GM12878 (cell line): ENCODE results near the gene C10orf88. TPM values are rescaled to one million over a fixed set of nuclear protein-coding genes. Genes with fewer than 3 reads are reported as not detected.

Source experiments
- ATAC-seq: fragments of 200-7000 bp; cut with Tn5 transposase; 3 replicates; pipeline ENCODE4 v1.9.1; 2020; ENCODE audit warnings: mild to moderate bottlenecking, moderate library complexity
- Bru-seq: library from RNA; stranded (reverse); fragments of 400-500 nt; gene quantifications from one replicate; lab custom pipeline; 2021; lab: Mats Ljungman, UMichigan
- BruChase-seq, 2 experiments: library from RNA; stranded (reverse); fragments of 400-500 nt; gene quantifications; one replicate each; lab custom pipeline; 2021; lab: Mats Ljungman, UMichigan
- BruUV-seq: library from RNA; stranded (reverse); fragments of 400-500 nt; replicated peaks from 2 replicates; lab custom pipeline; 2021; lab: Mats Ljungman, UMichigan
- CTCF ChIA-PET: fragments of 300-600 bp; sonication (Branson Sonifier 250); formaldehyde crosslinking; extraction: SDS; loops from one replicate; lab custom pipeline; 2021; ENCODE audit warnings: inconsistent platforms; lab: Yijun Ruan, JAX
- POLR2A ChIA-PET: fragments of 350-600 bp; formaldehyde crosslinking; extraction: SDS; loops from one replicate; lab custom pipeline; 2021; ENCODE audit warnings: inconsistent platforms; lab: Charles Lee
- RAD21 ChIA-PET: fragments of 300-600 bp; sonication (Branson Sonifier 250); formaldehyde crosslinking; loops from one replicate; lab custom pipeline; 2023; ENCODE audit warnings: antibody characterized with exemption; ENCODE audit not compliant: unreplicated experiment; lab: Charles Lee
- SMC1A ChIA-PET: fragments of 300-600 bp; sonication (Branson Sonifier 250); formaldehyde crosslinking; loops from one replicate; lab custom pipeline; 2023; ENCODE audit not compliant: unreplicated experiment, uncharacterized antibody; lab: Charles Lee
- DNase-seq: peaks from one replicate; pipeline ENCODE4 v3.0.0-alpha.2; 2011; ENCODE audit warnings: low read depth, low spot score
- FAIRE-seq: peaks from 3 replicates; lab custom pipeline; 2011; peaks lifted over from hg19 to GRCh38; lab: Jason Lieb, UNC
- H2AFZ ChIP-seq: 2 replicates; pipeline ENCODE4 v1.6.0; 2011; ENCODE audit warnings: low read depth, low read length, control low read depth; ENCODE audit not compliant: control insufficient read depth
- H3K27ac ChIP-seq: 2 replicates; pipeline ENCODE4 v1.5.1; 2011; ENCODE audit warnings: control low read depth; ENCODE audit not compliant: control insufficient read depth, insufficient read depth
- H3K27me3 ChIP-seq, 2 experiments: replicated peaks in 1 of 2; 2 replicates each; pipeline versions ENCODE4 v1.6.0 to v1.6.1; 2011; ENCODE audit warnings: low read length in 1 of 2; ENCODE audit not compliant: control insufficient read depth in 2 of 2, insufficient read depth in 2 of 2
- H3K36me3 ChIP-seq, 2 experiments: 2 replicates each; pipeline ENCODE4 v1.5.1; 2011; ENCODE audit warnings: low read length in 1 of 2; ENCODE audit not compliant: control insufficient read depth in 2 of 2, insufficient read depth in 2 of 2
- H3K4me1 ChIP-seq: 2 replicates; pipeline ENCODE4 v1.6.1; 2011; ENCODE audit warnings: mild to moderate bottlenecking, low read length, moderate library complexity, mixed read lengths; ENCODE audit not compliant: control insufficient read depth, insufficient read depth
- H3K4me2 ChIP-seq: 2 replicates; pipeline ENCODE4 v1.6.0; 2011; ENCODE audit warnings: control low read depth; ENCODE audit not compliant: control insufficient read depth, insufficient read depth
- H3K4me3 ChIP-seq: fragments of 200-600 bp; sonication (generic); 2 replicates; pipeline ENCODE4 v1.5.1; 2016
- H3K79me2 ChIP-seq: 2 replicates; pipeline ENCODE4 v1.6.0; 2011; ENCODE audit warnings: low read length; ENCODE audit not compliant: control insufficient read depth, insufficient read depth
- H3K9ac ChIP-seq: 2 replicates; pipeline ENCODE4 v1.8.0; 2011; ENCODE audit warnings: low read length, control low read depth, mixed read lengths; ENCODE audit not compliant: control insufficient read depth, insufficient read depth
- H3K9me3 ChIP-seq: replicated peaks from 3 replicates; pipeline ENCODE4 v1.5.1; 2011; ENCODE audit warnings: mild to moderate bottlenecking, low read length; ENCODE audit not compliant: control insufficient read depth, insufficient read depth
- H4K20me1 ChIP-seq: 2 replicates; pipeline ENCODE4 v1.6.0; 2011; ENCODE audit not compliant: control insufficient read depth, insufficient read depth
- FOXK2 ChIP-seq: fragments of 450-650 bp; IDR thresholded peaks from 2 replicates; pipeline ENCODE4 v1.6.1; 2017; ENCODE audit warnings: mild to moderate bottlenecking, moderate library complexity
- FOXM1 ChIP-seq: IDR thresholded peaks from 2 replicates; pipeline ENCODE4 v1.6.1; 2012; ENCODE audit warnings: low read depth, mild to moderate bottlenecking, inconsistent platforms, low read length, moderate library complexity
- ZSCAN29 ChIP-seq: fragments of 450-650 bp; IDR thresholded peaks from 2 replicates; pipeline ENCODE4 v1.6.1; 2017; ENCODE audit warnings: mild to moderate bottlenecking, moderate library complexity
- WGBS: methylation state at CpG from one replicate; pipeline ENCODE4 v1.1.6; 2016; ENCODE audit warnings: low lambda C conversion rate; ENCODE audit not compliant: insufficient replicate concordance, insufficient coverage; ENCODE audit errors: missing lambda C conversion rate; 5-methylcytosine and 5-hydroxymethylcytosine counted together
- in situ Hi-C: fragments of 300-500 bp; cut with MboI; formaldehyde crosslinking; loops from 9 replicates; pipeline ENCODE4 v1.14.3; 2018; ENCODE audit warnings: mixed read lengths
- intact Hi-C: fragments of 100-400 bp; cut with micrococcal nuclease; formaldehyde crosslinking; loops from one replicate; pipeline ENCODE4 v1.14.2; 2022; ENCODE audit not compliant: unreplicated experiment
- long read RNA-seq, 2 experiments: library from polyadenylated mRNA; unstranded; transcript quantifications; one replicate each; pipeline ENCODE4 v2.0.0, GENCODE V29; 2019 to 2020
- polyA minus RNA-seq, 3 experiments: library from RNA; depleted of rRNA, polyadenylated mRNA; stranded (reverse); fragments of >200 nt; gene quantifications; 2 replicates each; pipeline ENCODE4 v1.2.3, GENCODE V29; 2011
- polyA plus RNA-seq, 11 experiments: library from polyadenylated mRNA; depleted of rRNA in 4 of 11; unstranded in 6 of 11; stranded (reverse) in 5 of 11; fragments of >200 nt; fragmentation: Nextera tagmentation in 4 of 11; fragmentation: Illumina TruSeq in 1 of 11; extraction: Ambion mirVana in 4 of 11; extraction: Trizol in 1 of 11; gene quantifications; 1 replicate in 1 of 11; 2 replicates in 10 of 11; pipeline versions ENCODE4 v1.2.1 to v1.2.3, GENCODE V29; 2011 to 2016; ENCODE audit warnings: inconsistent platforms in 2 of 11, missing spikeins in 2 of 11, low read depth in 1 of 11
- total RNA-seq, 4 experiments: library from RNA; depleted of rRNA in 3 of 4; stranded (reverse); fragments of >200 nt in 3 of 4; fragmentation: Illumina TruSeq in 1 of 4; extraction: Trizol in 1 of 4; gene quantifications; 2 replicates each; pipeline versions ENCODE4 v1.2.1 to v1.2.3, GENCODE V29; 2013 to 2021
- TF ChIP-seq, protein P1 (sequence below): IDR thresholded peaks from 2 replicates; pipeline ENCODE4 v1.6.1; 2012; ENCODE audit warnings: low read depth, low read length, improper control_type of control experiment
- TF ChIP-seq, protein P2 (sequence below): fragments of 450-650 bp; formaldehyde crosslinking; IDR thresholded peaks from 2 replicates; pipeline ENCODE4 v1.4.0; 2020; ENCODE audit warnings: mild to moderate bottlenecking, moderate library complexity
- TF ChIP-seq, protein P3 (sequence below): fragments of 450-650 bp; IDR thresholded peaks from 2 replicates; pipeline ENCODE4 v1.6.1; 2017; ENCODE audit warnings: antibody characterized with exemption, mild to moderate bottlenecking, moderate library complexity

C10orf88 gene, protein sequence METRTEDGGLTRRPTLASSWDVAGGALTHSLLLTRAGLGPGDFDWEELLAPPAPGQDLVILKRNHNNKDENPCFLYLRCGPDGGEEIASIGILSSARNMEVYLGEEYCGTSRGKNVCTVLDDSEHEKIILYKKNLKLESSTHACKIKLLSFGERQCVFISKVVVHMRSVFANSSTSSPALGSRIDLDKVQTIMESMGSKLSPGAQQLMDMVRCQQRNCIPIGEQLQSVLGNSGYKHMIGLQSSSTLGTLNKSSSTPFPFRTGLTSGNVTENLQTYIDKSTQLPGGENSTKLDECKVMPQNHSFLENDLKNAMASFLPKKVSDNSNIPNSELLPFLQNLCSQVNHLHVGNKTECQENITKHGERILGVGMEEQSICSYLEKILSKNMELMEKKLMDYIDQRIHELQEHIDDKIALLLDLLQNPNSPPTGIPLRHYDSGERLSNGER
- total RNA-seq (2013; cell fraction: nucleolus; rRNA removed): 14.8 and 15.5 TPM in 2 replicates
- total RNA-seq (2014; rRNA removed) (7.9 and 9.9 TPM in 2 replicates), total RNA-seq (2014; rRNA removed; fragmentation: Illumina TruSeq; extraction: Trizol) (9.1 and 10.7 TPM in 2 replicates), total RNA-seq (2021) (6.8 and 10.9 TPM in 2 replicates), polyA plus RNA-seq (2011; rRNA removed) (9.1 and 12.3 TPM in 2 replicates), polyA plus RNA-seq (2014; fragmentation: Illumina TruSeq; extraction: Trizol) (11.3 and 12.5 TPM in 2 replicates), polyA plus RNA-seq (2014; fragmentation: Nextera tagmentation; extraction: Ambion mirVana) (1 to 10 TPM; 4.7 to 4.8 TPM), polyA plus RNA-seq (2014; rRNA removed) (7.5 and 7.7 TPM in 2 replicates), polyA plus RNA-seq (2016; fragmentation: Nextera tagmentation; extraction: Ambion mirVana) (10 to 100 TPM; 10.2 to 12.0 TPM), polyA minus RNA-seq (2011; rRNA and poly(A)+ RNA removed) (5.4 and 14.4 TPM in 2 replicates), Bru-seq, nascent RNA (percentile 81 among the genes with signal in this experiment), BruChase-seq, experiment 1, labeled RNA remaining after a 6-hour chase (percentile 66 among the genes with signal in this experiment), BruChase-seq, experiment 2, labeled RNA remaining after a 2-hour chase (percentile 76 among the genes with signal in this experiment)
- polyA plus RNA-seq (2011; ENCODE audit: low read depth): 2.0 TPM
- 2.6 and 2.9 TPM in 2 replicates for polyA plus RNA-seq (2011; cell fraction: cytosol; rRNA removed)
- 4.3 and 5.7 TPM in 2 replicates for polyA plus RNA-seq (2011; cell fraction: nucleus; rRNA removed)
- 4.1 and 5.9 TPM in 2 replicates for polyA plus RNA-seq (2012)
- polyA minus RNA-seq (2011; cell fraction: cytosol; rRNA and poly(A)+ RNA removed): 2.5 and 2.7 TPM in 2 replicates
- polyA minus RNA-seq (2011; cell fraction: nucleus; rRNA and poly(A)+ RNA removed): 3.1 and 5.5 TPM in 2 replicates
- long read RNA-seq, experiment 1, transcript C10orf88-204 (6 exons, 2,482 nt): major isoform, 9 of 11 reads
- long read RNA-seq, experiment 1, partial matches to known transcripts: 0 of 11 reads
- long read RNA-seq, experiment 1, other reads (novel, unspliced or antisense): 1 of 11 reads
- long read RNA-seq, experiment 2, transcript C10orf88-204 (6 exons, 2,482 nt): major isoform, 42 of 54 reads
- long read RNA-seq, experiment 2, partial matches to known transcripts: 8 of 54 reads
- long read RNA-seq, experiment 2, other reads (novel, unspliced or antisense): 4 of 54 reads

DNA sequence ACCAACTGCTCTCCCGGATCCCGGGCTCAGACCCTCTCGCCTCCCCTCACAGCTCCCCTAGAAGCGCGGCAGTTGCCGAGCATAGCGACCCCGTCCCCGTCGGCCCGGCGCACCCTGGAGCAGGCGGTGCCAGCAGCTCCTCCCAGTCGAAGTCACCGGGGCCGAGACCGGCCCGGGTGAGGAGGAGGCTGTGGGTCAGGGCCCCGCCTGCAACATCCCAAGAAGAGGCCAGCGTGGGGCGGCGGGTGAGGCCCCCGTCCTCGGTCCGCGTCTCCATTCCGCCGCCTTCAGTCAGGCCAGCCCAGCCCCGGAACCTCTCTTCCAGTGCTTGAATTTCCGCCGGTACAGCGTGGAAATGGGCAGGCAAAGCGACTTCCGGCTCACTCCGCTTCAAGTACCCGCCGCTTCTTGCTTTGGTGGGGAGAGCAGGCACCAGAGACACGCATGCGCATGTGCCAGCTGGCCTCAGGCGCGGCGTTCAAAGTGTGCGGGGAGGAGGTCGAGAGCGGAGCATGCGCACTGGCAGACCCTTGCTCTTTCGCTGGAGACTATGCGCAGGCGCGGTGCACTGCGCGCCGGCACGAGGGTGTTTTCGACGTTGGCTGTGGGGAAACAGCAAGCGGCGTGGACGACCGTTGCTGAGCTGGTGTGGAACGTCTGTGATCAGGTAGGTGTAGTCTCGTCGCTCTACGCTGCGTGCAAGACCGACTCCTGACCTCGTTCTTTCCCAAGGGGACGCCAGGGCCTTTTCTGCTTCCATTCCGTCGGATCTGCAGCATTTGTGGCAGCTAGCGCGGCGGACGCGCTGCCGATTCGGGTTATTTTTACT lies at the start of gene C10orf88:
Gene C10orf88, minus strand, starts transcription at position 326 of the 829 bp plus-strand sequence. Its CDS starts 49 bp downstream, at position 277.
- 20% methylated on average over 70 of the region's 77 CpGs for WGBS
- Histone ChIP-seq H3K9ac (peak within 1 kb of the TSS; percentile 75), H2AFZ (peak within 1 kb of the TSS; percentile 98), H3K4me2 (peak within 1 kb of the TSS; percentile 94), H4K20me1 (no peaks in the 10 kb centered on the region), H3K36me3 (no peaks in the 10 kb centered on the region), H3K27ac (peak within 1 kb of the TSS; percentile 65), H3K4me1 (peaks cover 5% of the 10 kb centered on the region), H3K9me3 (peaks cover 4% of the 10 kb centered on the region; the same call in 2 of the 3 replicates), H3K79me2 (peaks cover 4% of the 10 kb centered on the region), H3K27me3 (no peaks in the 10 kb centered on the region), H3K4me3 (peak within 1 kb of the TSS; percentile 80)
- peak; percentile 88 for FAIRE-seq
- ATAC-seq: peak; percentile 100
- in situ Hi-C loops (no loop called here), intact Hi-C loops (loop anchor here (5.0 kb wide), 1 partner anchor 77 kb away; the partner anchor contains the start of gene FAM24B)
- POLR2A ChIA-PET: interaction anchor here (1.0 to 1.7 kb wide), 2 partner anchors 27 to 54 kb away, joined by 3 to 4 read pairs; partner anchors contain the start of genes ACADSB and IKZF5
- BruUV-seq: no TSS peak
- SMC1A ChIA-PET: interaction anchor here (1.5 kb wide), 2 partner anchors 20 to 27 kb away, joined by 3 to 7 read pairs; partner anchors contain the start of gene PSTK
- CTCF ChIA-PET: interaction anchor here (0.6 to 1.2 kb wide), 3 partner anchors 26 to 526 kb away, joined by 3 to 5 read pairs (median 3); partner anchors contain the start of gene PSTK
- RAD21 ChIA-PET: interaction anchor here (1.1 to 1.7 kb wide), 3 partner anchors 18 to 26 kb away, joined by 3 to 7 read pairs (median 4); partner anchors contain the start of gene PSTK
- DNase-seq: peak; percentile 96
- TF ChIP-seq, protein P1, sequence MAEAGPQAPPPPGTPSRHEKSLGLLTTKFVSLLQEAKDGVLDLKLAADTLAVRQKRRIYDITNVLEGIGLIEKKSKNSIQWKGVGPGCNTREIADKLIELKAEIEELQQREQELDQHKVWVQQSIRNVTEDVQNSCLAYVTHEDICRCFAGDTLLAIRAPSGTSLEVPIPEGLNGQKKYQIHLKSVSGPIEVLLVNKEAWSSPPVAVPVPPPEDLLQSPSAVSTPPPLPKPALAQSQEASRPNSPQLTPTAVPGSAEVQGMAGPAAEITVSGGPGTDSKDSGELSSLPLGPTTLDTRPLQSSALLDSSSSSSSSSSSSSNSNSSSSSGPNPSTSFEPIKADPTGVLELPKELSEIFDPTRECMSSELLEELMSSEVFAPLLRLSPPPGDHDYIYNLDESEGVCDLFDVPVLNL: peak; percentile 96
- TF ChIP-seq, protein P2, sequence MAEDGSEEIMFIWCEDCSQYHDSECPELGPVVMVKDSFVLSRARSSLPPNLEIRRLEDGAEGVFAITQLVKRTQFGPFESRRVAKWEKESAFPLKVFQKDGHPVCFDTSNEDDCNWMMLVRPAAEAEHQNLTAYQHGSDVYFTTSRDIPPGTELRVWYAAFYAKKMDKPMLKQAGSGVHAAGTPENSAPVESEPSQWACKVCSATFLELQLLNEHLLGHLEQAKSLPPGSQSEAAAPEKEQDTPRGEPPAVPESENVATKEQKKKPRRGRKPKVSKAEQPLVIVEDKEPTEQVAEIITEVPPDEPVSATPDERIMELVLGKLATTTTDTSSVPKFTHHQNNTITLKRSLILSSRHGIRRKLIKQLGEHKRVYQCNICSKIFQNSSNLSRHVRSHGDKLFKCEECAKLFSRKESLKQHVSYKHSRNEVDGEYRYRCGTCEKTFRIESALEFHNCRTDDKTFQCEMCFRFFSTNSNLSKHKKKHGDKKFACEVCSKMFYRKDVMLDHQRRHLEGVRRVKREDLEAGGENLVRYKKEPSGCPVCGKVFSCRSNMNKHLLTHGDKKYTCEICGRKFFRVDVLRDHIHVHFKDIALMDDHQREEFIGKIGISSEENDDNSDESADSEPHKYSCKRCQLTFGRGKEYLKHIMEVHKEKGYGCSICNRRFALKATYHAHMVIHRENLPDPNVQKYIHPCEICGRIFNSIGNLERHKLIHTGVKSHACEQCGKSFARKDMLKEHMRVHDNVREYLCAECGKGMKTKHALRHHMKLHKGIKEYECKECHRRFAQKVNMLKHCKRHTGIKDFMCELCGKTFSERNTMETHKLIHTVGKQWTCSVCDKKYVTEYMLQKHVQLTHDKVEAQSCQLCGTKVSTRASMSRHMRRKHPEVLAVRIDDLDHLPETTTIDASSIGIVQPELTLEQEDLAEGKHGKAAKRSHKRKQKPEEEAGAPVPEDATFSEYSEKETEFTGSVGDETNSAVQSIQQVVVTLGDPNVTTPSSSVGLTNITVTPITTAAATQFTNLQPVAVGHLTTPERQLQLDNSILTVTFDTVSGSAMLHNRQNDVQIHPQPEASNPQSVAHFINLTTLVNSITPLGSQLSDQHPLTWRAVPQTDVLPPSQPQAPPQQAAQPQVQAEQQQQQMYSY (CRISPR knock-in tag): no peak
- TF ChIP-seq FOXM1: no peak
- no peak for TF ChIP-seq FOXK2
- no peak for TF ChIP-seq ZSCAN29
- TF ChIP-seq, protein P3, sequence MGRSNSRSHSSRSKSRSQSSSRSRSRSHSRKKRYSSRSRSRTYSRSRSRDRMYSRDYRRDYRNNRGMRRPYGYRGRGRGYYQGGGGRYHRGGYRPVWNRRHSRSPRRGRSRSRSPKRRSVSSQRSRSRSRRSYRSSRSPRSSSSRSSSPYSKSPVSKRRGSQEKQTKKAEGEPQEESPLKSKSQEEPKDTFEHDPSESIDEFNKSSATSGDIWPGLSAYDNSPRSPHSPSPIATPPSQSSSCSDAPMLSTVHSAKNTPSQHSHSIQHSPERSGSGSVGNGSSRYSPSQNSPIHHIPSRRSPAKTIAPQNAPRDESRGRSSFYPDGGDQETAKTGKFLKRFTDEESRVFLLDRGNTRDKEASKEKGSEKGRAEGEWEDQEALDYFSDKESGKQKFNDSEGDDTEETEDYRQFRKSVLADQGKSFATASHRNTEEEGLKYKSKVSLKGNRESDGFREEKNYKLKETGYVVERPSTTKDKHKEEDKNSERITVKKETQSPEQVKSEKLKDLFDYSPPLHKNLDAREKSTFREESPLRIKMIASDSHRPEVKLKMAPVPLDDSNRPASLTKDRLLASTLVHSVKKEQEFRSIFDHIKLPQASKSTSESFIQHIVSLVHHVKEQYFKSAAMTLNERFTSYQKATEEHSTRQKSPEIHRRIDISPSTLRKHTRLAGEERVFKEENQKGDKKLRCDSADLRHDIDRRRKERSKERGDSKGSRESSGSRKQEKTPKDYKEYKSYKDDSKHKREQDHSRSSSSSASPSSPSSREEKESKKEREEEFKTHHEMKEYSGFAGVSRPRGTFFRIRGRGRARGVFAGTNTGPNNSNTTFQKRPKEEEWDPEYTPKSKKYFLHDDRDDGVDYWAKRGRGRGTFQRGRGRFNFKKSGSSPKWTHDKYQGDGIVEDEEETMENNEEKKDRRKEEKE: no peak
